GM12801 (cell line): Measurements from ENCODE around the gene RETREG2.

Source experiments
- TF ChIP-seq, protein P1 (sequence below): IDR thresholded peaks from one replicate; pipeline ENCODE4 v1.5.1; 2011; ENCODE audit warnings: control low read depth; ENCODE audit not compliant: insufficient read length; ENCODE audit errors: extremely low read depth

RETREG2 gene

DNA sequence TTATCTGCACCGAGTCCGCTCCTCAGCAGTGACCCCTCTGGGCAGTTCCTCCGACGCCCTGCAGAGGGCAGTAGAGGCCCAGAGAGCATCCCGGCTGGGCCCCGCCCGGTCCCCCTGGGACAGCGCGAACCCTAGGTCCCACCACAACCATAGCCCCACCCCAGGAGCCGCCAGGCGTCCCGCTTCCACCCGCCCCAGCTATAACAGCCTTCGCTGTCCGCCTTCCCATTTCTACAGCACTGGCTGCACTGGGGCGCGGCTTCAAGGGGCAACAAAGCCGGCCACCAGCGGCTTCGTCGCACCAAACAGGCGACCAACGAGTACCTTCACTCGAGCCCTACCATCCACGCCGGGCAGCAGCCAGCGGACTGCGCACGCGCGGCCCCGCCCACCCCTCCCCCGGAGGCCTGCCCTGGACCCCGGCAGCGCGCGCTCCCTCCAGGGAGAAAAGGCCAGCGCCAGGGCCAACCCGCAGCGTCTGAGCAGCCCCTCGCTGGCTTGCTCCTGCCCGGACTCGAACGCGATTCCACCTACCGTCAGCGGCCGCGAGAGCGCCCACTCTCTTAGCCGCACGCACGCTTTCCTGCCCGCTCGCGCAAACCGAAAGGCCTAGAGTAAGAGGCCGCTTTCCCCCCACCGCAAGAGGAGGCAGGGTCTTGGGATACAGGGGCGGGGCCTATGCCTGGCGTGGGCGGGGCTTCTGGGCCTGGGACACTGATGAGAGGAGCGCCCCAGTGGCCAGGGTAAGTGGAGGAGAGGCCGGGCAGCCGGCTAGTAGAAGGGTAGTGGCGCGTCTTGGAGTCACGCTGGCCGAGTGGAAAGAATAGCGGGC is 17.7 kb upstream of the RETREG2 start, which contains the start of gene NHEJ1:
TSS of gene NHEJ1 (minus strand) at position 630 of the 832 bp plus-strand sequence. CDS start 2,453 bp downstream, outside the sequence.
- TF ChIP-seq, protein P1, sequence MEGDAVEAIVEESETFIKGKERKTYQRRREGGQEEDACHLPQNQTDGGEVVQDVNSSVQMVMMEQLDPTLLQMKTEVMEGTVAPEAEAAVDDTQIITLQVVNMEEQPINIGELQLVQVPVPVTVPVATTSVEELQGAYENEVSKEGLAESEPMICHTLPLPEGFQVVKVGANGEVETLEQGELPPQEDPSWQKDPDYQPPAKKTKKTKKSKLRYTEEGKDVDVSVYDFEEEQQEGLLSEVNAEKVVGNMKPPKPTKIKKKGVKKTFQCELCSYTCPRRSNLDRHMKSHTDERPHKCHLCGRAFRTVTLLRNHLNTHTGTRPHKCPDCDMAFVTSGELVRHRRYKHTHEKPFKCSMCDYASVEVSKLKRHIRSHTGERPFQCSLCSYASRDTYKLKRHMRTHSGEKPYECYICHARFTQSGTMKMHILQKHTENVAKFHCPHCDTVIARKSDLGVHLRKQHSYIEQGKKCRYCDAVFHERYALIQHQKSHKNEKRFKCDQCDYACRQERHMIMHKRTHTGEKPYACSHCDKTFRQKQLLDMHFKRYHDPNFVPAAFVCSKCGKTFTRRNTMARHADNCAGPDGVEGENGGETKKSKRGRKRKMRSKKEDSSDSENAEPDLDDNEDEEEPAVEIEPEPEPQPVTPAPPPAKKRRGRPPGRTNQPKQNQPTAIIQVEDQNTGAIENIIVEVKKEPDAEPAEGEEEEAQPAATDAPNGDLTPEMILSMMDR, result no peak

- TF ChIP-seq, protein P1, result no peak
Measured at GRCh38 chr2:219161097-219161496, 17.0 kb upstream of the RETREG2 start.

- TF ChIP-seq, protein P1, result no peak
Measured at GRCh38 chr2:219163156-219163555, 14.9 kb upstream of the RETREG2 start.

DNA sequence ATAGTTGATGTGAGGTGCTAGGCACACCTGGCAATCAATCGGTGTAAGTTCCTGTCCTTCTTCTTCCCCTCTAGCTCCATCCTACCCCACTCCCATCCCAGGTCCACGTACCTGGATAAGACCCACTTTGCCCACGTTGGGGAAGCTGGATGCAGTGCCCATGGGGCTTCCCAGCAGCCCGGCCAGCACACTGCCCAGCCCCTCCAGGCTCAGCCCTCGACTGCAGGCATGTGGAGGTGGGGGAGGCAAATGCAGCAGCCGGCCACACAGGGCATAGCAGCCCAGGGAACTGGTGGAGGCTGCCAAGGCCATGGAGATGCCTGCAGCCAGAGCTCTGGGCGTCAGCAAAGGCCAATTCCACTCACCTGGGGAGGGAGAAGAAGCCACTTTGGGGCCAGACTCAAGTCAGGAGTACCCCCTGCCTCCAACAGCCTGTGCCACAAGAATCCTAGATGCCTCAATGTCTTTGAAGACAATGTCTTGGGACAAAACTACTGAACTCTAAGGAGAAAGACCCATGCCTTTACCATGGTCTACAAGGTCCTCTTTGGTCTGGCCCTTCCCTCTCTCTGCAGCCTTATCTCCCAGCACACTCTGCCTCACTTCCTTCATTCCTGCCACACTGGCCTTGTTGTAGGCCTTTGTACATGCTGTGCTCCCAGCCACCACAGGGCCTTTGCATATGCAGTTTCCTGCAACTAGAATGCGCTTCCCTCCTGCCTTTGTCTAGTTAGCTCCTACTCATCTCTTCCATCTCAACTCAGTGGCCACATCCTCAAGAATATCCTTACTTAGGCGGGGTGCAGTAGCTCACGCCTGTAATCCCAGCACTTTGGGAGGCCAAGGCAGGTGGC is 12.8 kb upstream of the RETREG2 start:
- TF ChIP-seq, protein P1, result no peak

DNA sequence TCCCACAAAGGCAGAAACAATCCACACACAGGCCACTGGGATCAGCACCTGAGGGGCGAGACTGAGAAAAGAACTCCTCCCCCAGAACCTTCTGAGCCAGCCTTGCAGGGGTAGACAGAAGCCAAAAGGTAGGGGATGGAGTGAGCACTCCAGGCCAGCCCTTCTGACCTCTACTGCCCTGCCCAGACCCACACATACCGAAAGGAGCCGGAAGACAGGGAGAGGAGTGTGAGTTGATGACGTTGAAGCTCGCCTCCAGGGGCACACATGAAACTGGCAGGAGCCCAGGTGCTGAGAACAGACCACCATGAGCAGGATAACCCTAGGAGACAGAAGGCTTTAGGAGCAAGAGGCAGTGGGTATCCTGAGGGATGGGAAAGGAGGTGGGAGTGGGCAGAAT is 10.1 kb upstream of the RETREG2 start:
- TF ChIP-seq, protein P1, result no peak

- TF ChIP-seq, protein P1, result no peak
Measured at GRCh38 chr2:219168526-219168925, 9.5 kb upstream of the RETREG2 start.

- TF ChIP-seq, protein P1, result no peak
Measured at GRCh38 chr2:219168932-219169331, 9.1 kb upstream of the RETREG2 start.
